Immature natural killer cell (primary cell): ENCODE data around the gene TTLL4. TPM values are rescaled to one million over a fixed set of nuclear protein-coding genes. Genes with fewer than 3 reads are reported as not detected.

Experiments used
- DNase-seq, 3 donors: peaks; one replicate each; pipeline ENCODE4 v3.0.0; 2022; ENCODE audit warnings: mixed read lengths in 1 of 3
- H3K27ac Mint-ChIP-seq, 6 donors: one replicate each; pipeline ENCODE4 v1.8.0; 2020; ENCODE audit warnings: mixed read lengths in 6 of 6, mild to moderate bottlenecking in 5 of 6, inconsistent platforms in 4 of 6, moderate library complexity in 3 of 6
- H3K27me3 Mint-ChIP-seq, 3 donors: one replicate each; pipeline ENCODE4 v1.8.0; 2020 to 2021; ENCODE audit warnings: low read depth in 3 of 3, mild to moderate bottlenecking in 3 of 3, mixed read lengths in 3 of 3, moderate library complexity in 3 of 3, inconsistent platforms in 1 of 3
- H3K36me3 Mint-ChIP-seq, 3 donors: one replicate each; pipeline ENCODE4 v1.8.0; 2020; ENCODE audit warnings: mixed read lengths in 3 of 3, inconsistent platforms in 2 of 3, mild to moderate bottlenecking in 2 of 3
- H3K4me1 Mint-ChIP-seq, 2 donors: one replicate each; pipeline ENCODE4 v1.8.0; 2020; ENCODE audit warnings: inconsistent platforms in 2 of 2, mild to moderate bottlenecking in 2 of 2, mixed read lengths in 2 of 2, moderate library complexity in 1 of 2
- H3K4me3 Mint-ChIP-seq, 5 donors: one replicate each; pipeline ENCODE4 v1.8.0; 2020; ENCODE audit warnings: mild to moderate bottlenecking in 5 of 5, mixed read lengths in 5 of 5, inconsistent platforms in 3 of 5, moderate library complexity in 3 of 5
- H3K9me3 Mint-ChIP-seq, 6 donors: one replicate each; pipeline ENCODE4 v1.8.0; 2020; ENCODE audit warnings: mild to moderate bottlenecking in 6 of 6, mixed read lengths in 6 of 6, inconsistent platforms in 4 of 6, moderate library complexity in 3 of 6
- polyA plus RNA-seq, 3 donors: library from polyadenylated mRNA; unstranded; fragments of 300-500 nt; fragmentation: Illumina TruSeq; gene quantifications; one replicate each; pipeline ENCODE4 v1.2.3, GENCODE V29; 2021

TTLL4 gene
- polyA plus RNA-seq, 3 donors from 2014 or later: 0.14 to 5.4 (median 3.8) TPM

- no peaks in the 10 kb centered on the region for H3K4me1 Mint-ChIP-seq
- H3K4me3 Mint-ChIP-seq: no peak overlapping the region
- no peak overlapping the region for H3K27ac Mint-ChIP-seq
Measured at GRCh38 chr2:218694405-218695145, 16.1 kb upstream of the TTLL4 start.

GRCh38 chr2:218698885-218699284 lies 11.8 kb upstream of the TTLL4 start:
- Mint-ChIP-seq H3K9me3 (no peaks in the 10 kb centered on the region), H3K4me1 (no peaks in the 10 kb centered on the region), H3K36me3 (peaks cover 3 to 23% (median 12%) of the 10 kb centered on the region in 3 donors), H3K4me3 (no peak overlapping the region), H3K27me3 (peaks cover 0 to 2% (median 0%) of the 10 kb centered on the region in 3 donors), H3K27ac (no peak overlapping the region)
- no peak for DNase-seq

More at GRCh38 chr2:218694405-218695145, 16.1 kb upstream of the TTLL4 start:
- Mint-ChIP-seq H3K27me3 (peaks cover 0 to 1% (median 0%) of the 10 kb centered on the region in 3 donors), H3K9me3 (no peaks in the 10 kb centered on the region), H3K36me3 (peaks cover 16 to 32% (median 29%) of the 10 kb centered on the region in 3 donors)
- DNase-seq: no peak

- H3K36me3 Mint-ChIP-seq: peaks cover 3 to 13% (median 12%) of the 10 kb centered on the region in 3 donors
- H3K4me1 Mint-ChIP-seq: no peaks in the 10 kb centered on the region
- no peak for DNase-seq
- H3K27ac Mint-ChIP-seq: no peak overlapping the region
- no peaks in the 10 kb centered on the region for H3K9me3 Mint-ChIP-seq
- H3K27me3 Mint-ChIP-seq: peaks cover 0 to 2% (median 2%) of the 10 kb centered on the region in 3 donors
- no peak overlapping the region for H3K4me3 Mint-ChIP-seq
Measured at GRCh38 chr2:218701806-218702205, 8.8 kb upstream of the TTLL4 start.

GRCh38 chr2:218703341-218703740 lies 7.3 kb upstream of the TTLL4 start:
- H3K27me3 Mint-ChIP-seq: peaks cover 2 to 3% (median 2%) of the 10 kb centered on the region in 3 donors
- no peaks in the 10 kb centered on the region for H3K9me3 Mint-ChIP-seq
- no peaks in the 10 kb centered on the region for H3K4me1 Mint-ChIP-seq
- H3K27ac Mint-ChIP-seq: no peak overlapping the region
- H3K36me3 Mint-ChIP-seq: peaks cover 3 to 12% (median 10%) of the 10 kb centered on the region in 3 donors
- DNase-seq: no peak
- no peak overlapping the region for H3K4me3 Mint-ChIP-seq

- Mint-ChIP-seq H3K9me3 (no peaks in the 10 kb centered on the region), H3K27me3 (peaks cover 7 to 9% (median 8%) of the 10 kb centered on the region in 3 donors), H3K36me3 (peaks cover 0 to 4% (median 0%) of the 10 kb centered on the region in 3 donors), H3K4me3 (no peak overlapping the region), H3K4me1 (peaks cover 12 to 16% of the 10 kb centered on the region in 2 donors), H3K27ac (no peak overlapping the region)
- DNase-seq: no peak
Measured at GRCh38 chr2:218708086-218708485, 2.5 kb upstream of the TTLL4 start.

GRCh38 chr2:218709908-218710307 lies 727 bp upstream of the TTLL4 start:
- no peak for DNase-seq
- Mint-ChIP-seq H3K4me1 (peaks cover 12 to 16% of the 10 kb centered on the region in 2 donors), H3K36me3 (no peaks in the 10 kb centered on the region), H3K27ac (peak overlapping the region in 1 of 6 donors; percentile 50), H3K27me3 (peaks cover 7 to 8% (median 8%) of the 10 kb centered on the region in 3 donors), H3K4me3 (peak overlapping the region in 4 of 5 donors; percentile 15 to 98 (median 92)), H3K9me3 (no peaks in the 10 kb centered on the region)

GRCh38 chr2:218710334-218710686 lies 325 bp upstream of the TTLL4 start:
- peak overlapping the region; percentile 92 to 99 (median 94) for H3K4me3 Mint-ChIP-seq
- DNase-seq: no peak
- H3K4me1 Mint-ChIP-seq: peaks cover 12 to 16% of the 10 kb centered on the region in 2 donors
- H3K9me3 Mint-ChIP-seq: no peaks in the 10 kb centered on the region
- H3K36me3 Mint-ChIP-seq: no peaks in the 10 kb centered on the region
- H3K27me3 Mint-ChIP-seq: peaks cover 7 to 8% (median 8%) of the 10 kb centered on the region in 3 donors
- peak overlapping the region in 5 of 6 donors; percentile 23 to 95 (median 85) for H3K27ac Mint-ChIP-seq

- Mint-ChIP-seq H3K4me3 (peak overlapping the region; percentile 92 to 99 (median 94)), H3K4me1 (peaks cover 12 to 16% of the 10 kb centered on the region in 2 donors), H3K9me3 (no peaks in the 10 kb centered on the region), H3K27me3 (peaks cover 5 to 8% (median 8%) of the 10 kb centered on the region in 3 donors), H3K36me3 (peaks cover 4 to 5% (median 4%) of the 10 kb centered on the region in 3 donors), H3K27ac (peak overlapping the region; percentile 82 to 96 (median 94))
- no peak for DNase-seq
Measured at GRCh38 chr2:218711550-218711929, 905 bp downstream of the TTLL4 start.

- Mint-ChIP-seq H3K9me3 (no peaks in the 10 kb centered on the region), H3K4me1 (peaks cover 12 to 16% of the 10 kb centered on the region in 2 donors), H3K36me3 (peaks cover 4 to 9% (median 4%) of the 10 kb centered on the region in 3 donors), H3K27me3 (peaks cover 5 to 6% (median 6%) of the 10 kb centered on the region in 3 donors), H3K4me3 (no peak overlapping the region), H3K27ac (peak overlapping the region in 1 of 6 donors; percentile 4)
- no peak for DNase-seq
Measured at GRCh38 chr2:218713922-218714321, 3.3 kb downstream of the TTLL4 start.

GRCh38 chr2:218716070-218716469 lies 5.4 kb downstream of the TTLL4 start:
- no peak overlapping the region for H3K27ac Mint-ChIP-seq
- H3K27me3 Mint-ChIP-seq: peaks cover 0 to 2% (median 2%) of the 10 kb centered on the region in 3 donors
- peaks cover 4 to 17% (median 4%) of the 10 kb centered on the region in 3 donors for H3K36me3 Mint-ChIP-seq
- H3K9me3 Mint-ChIP-seq: no peaks in the 10 kb centered on the region
- no peak for DNase-seq
- peaks cover 11% of the 10 kb centered on the region in 2 donors for H3K4me1 Mint-ChIP-seq
- no peak overlapping the region for H3K4me3 Mint-ChIP-seq

GRCh38 chr2:218717262-218717661 lies 6.6 kb downstream of the TTLL4 start:
- H3K27me3 Mint-ChIP-seq: peaks cover 0 to 2% (median 0%) of the 10 kb centered on the region in 3 donors
- H3K4me3 Mint-ChIP-seq: no peak overlapping the region
- DNase-seq: no peak
- H3K27ac Mint-ChIP-seq: no peak overlapping the region
- no peaks in the 10 kb centered on the region for H3K4me1 Mint-ChIP-seq
- peaks cover 4 to 17% (median 4%) of the 10 kb centered on the region in 3 donors for H3K36me3 Mint-ChIP-seq
- H3K9me3 Mint-ChIP-seq: no peaks in the 10 kb centered on the region

- Mint-ChIP-seq H3K27ac (no peak overlapping the region), H3K36me3 (peaks cover 4 to 17% (median 4%) of the 10 kb centered on the region in 3 donors), H3K9me3 (no peaks in the 10 kb centered on the region), H3K4me3 (no peak overlapping the region), H3K27me3 (peaks cover 0 to 2% (median 0%) of the 10 kb centered on the region in 3 donors), H3K4me1 (no peaks in the 10 kb centered on the region)
- no peak for DNase-seq
Measured at GRCh38 chr2:218718058-218718457, 7.4 kb downstream of the TTLL4 start.

- H3K4me3 Mint-ChIP-seq: no peak overlapping the region
- H3K9me3 Mint-ChIP-seq: no peaks in the 10 kb centered on the region
- peaks cover 4 to 17% (median 4%) of the 10 kb centered on the region in 3 donors for H3K36me3 Mint-ChIP-seq
- no peak overlapping the region for H3K27ac Mint-ChIP-seq
- no peak for DNase-seq
- peaks cover 1 to 6% of the 10 kb centered on the region in 2 donors for H3K4me1 Mint-ChIP-seq
- H3K27me3 Mint-ChIP-seq: peaks cover 0 to 2% (median 0%) of the 10 kb centered on the region in 3 donors
Measured at GRCh38 chr2:218719457-218719856, 8.8 kb downstream of the TTLL4 start.
